GDM1 (cell line): ENCODE results near the gene B4GALT6.
"Not testable (repeated sequence)": the region's sequence is repeated elsewhere in the genome, so short reads cannot be mapped to it uniquely, and the experiment has no call there.

Experiments used
- DNase-seq: peaks from one replicate; lab custom pipeline; 2025; lab: John Stamatoyannopoulos, UW

B4GALT6 gene, protein sequence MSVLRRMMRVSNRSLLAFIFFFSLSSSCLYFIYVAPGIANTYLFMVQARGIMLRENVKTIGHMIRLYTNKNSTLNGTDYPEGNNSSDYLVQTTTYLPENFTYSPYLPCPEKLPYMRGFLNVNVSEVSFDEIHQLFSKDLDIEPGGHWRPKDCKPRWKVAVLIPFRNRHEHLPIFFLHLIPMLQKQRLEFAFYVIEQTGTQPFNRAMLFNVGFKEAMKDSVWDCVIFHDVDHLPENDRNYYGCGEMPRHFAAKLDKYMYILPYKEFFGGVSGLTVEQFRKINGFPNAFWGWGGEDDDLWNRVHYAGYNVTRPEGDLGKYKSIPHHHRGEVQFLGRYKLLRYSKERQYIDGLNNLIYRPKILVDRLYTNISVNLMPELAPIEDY

DNA sequence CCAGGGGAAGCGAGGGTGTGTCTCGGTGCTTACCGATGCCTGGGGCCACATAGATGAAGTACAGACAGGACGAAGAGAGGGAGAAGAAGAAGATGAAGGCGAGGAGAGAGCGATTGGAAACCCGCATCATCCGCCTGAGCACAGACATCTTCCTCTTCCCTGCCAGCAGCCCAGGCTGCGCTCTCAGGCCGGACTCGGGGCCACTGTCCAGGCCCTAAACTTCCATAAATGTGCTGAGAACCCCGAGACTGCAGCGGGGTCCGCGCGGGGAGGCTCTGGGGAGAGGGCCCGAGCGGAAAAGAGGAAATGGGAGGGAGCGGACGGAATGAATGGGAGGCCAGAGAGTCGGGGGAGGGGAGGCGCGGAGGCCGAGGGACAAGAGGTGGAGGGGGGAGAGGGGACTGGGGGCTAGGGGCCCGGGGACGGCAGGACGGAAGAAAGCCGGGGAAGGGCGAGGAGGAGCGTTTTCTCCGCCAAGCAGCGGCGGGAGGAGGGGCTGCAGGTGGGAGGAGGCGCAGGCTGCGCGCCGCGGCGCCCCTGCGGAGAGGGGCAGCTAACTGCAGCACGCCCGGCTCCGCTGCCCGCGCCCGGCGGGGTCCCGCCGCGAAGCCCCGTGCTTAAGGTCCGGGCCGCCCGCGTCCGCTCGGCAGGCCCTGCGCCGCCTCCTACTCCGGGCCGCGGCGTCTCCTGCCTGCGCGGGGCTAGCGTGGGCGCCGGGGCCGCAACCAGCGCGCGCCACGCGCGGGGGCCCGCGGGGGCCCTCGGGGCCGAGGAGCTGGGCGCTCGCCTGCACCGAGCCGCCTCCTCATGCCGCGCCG lies at the start of gene B4GALT6:
TSS of gene B4GALT6 (minus strand) at position 303 of the 818 bp plus-strand sequence. CDS start at position 148, 155 bp downstream.
- peak; percentile 58 for DNase-seq

DNA sequence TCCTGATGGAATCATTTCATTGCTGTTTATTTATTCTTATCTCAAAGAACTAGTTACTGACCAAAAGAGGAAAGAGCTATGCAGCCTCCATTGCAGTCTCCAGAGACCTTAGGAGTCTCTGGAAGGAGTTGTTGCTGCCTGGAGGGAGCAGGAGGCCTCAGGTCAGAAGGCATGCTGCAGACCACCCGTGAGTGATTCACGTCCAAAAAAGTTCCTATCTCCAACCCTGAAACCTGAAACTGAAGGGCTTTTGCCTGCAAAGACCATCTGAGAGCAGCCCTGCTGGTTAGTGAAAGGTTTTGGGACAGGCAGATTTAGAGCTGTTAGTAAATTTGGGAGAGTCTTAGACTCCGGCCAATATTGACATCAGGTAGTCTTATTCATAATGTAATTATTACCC lies 47.2 kb upstream of the B4GALT6 start:
- DNase-seq = no peak

DNA sequence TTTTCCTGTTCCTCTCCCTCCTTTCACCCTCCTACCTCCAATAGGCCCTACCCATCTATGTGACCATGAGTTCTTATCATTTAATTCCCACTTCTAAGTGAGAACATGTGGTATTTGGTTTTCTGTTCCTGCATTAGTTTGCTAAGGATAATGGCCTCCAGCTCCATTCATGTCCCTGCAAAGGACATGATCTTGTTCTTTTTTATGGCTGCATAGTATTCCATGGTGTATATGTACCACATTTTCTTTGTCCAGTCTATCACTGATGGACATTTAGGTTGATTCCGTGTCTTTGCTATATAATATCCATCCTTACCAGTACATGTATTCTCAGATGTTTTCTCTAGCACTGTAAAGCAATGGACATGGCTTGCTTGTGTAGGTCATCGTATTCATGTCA lies 44.8 kb upstream of the B4GALT6 start:
- DNase-seq = not testable (repeated sequence)

DNA sequence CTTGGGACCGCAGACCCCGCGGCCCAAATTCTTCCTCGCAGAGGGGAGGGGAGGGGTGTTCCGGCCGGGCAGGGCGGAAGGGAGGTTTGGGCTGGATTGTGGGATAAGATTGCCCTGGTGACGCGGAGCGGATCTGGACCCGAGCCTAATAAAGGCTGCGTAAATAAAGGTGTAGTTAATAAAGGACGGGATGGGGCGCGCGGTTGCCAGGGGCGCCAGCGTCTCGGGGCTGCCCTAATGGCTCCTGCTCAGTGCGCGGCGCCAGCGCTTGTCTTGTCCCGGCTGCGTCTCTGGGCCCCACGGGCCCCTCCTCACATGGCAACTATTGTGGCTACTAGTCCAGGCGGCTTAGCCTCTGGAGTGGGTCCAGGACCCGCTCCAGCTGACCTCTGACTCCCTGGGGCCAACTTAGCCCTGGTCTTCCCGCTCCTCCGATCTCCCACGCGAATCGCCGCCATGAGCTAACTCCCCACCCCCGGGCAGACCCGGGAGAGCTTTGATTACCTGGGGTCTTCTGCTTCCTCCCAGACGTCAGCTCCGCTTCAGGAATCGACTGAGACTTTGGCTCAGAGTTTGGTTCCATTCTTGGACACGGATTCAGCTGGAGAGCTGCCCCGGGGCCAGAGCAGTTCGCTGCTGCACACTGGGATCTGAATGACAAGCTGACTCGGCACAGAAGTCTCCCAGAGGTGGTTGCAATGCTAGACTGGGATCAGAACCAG lies 39.8 kb upstream of the B4GALT6 start:
- no peak for DNase-seq

DNA sequence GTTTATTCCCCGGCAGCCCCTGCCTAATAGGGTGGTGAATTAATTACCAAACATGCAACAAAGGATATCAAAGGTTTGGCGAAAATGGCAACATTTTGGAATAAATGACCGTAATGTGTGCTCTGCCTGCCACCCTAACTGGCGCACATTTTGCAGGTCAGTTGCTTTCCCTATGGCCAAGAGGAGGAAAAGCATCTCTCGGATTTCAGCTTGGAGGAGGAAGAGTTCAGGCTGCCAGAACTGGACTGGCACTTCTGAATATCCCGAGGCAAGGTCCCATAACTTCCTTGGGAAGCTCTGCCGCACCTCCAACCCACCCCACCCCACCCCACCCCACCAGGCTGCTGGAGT lies 39.2 kb upstream of the B4GALT6 start:
- DNase-seq = no peak

DNA sequence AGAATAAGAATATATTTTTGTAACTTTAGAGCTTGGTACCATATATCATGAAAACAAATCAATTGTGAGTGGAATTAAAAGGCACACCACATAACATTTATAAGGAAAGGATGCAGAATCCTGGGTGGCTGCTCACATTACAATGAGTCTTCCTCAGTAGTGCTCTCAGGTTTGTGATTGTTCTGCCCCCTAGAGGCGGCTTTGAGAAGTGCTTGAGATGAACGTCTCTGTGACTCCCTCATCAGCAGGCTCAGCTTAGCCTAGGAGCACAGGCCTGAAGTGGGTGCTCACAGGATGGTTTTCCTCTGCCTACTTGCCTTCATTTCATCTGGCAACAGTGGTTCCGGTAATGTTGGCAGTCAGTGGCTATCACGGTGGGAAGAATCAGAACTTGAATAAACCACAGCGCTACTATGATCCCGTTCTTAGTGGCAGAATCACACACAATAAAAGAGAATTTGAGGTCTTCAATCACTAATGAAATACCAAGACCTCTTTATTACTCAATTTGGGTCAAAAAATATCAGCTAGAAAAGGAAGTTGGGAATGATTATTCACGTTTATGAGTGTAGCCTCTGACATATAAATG lies 38.1 kb upstream of the B4GALT6 start:
- peak; percentile 72 for DNase-seq

DNA sequence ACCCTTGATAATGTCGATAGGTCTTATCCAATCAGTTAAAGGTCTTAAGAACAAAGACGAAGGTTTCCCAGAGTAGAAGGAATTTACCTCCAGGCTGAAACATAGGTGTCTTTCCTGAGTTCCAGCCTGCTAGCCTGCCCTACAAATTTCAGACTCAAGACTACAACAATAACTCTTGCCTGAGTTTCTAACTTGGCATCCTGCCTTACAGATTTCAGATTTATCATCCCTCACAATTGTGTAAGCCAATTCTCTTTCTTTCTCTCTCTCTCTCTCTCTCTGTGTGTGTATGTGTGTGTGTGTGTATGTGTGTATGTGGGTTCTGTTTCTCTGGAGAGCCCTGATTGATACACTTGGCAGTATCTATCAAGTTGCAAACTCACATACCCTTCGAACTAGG lies 37.2 kb upstream of the B4GALT6 start:
- no peak for DNase-seq

DNA sequence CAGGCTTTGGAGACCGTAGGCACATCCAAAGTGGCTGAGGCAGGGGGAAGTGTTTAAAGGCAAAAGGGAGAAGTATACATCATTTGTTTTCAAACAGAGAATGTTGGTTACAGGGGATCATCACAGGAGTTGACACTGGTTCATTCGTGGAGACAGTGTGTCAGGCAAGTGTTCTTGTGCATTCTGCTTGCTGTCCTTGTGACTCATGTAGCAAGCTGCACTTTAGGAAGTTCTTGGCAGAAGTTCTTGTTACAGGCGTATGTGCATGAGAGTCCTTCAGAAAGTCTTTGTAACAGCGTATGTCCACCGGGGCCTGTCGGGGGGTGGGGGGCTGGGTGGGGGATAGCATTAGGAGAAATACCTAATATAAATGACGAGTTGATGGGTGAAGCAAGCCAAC lies 36.5 kb upstream of the B4GALT6 start:
- no peak for DNase-seq

DNA sequence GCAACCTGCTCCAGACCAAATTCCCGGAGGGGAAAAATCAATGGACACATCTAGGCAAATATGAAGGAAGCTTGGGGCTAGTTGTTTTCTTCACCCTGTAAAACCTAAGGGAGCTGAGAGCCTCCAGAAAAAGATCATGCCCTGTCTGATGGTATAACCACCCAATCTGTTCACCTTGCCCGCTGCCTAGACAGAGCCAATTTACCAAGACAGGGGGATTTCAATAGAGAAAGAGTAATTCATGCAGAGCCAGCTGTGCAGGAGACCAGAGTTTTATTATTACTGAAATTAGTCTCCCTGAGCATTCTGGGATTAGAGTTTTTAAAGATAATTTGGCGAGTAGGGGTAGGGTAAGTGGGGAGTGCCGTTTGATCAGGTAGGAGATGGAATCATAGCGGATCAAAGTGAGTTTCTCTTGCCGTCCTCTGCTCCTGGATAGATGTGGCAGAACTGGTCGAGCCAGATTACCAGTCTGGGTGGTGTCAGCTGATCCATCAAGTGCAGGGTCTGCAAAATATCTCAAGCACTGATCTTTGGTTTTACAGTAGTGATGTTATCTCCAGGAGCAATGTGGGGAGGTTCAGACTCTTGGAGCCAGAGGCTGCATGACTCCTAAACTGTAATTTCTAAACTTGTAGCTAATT lies 35.1 kb upstream of the B4GALT6 start:
- DNase-seq = no peak

DNA sequence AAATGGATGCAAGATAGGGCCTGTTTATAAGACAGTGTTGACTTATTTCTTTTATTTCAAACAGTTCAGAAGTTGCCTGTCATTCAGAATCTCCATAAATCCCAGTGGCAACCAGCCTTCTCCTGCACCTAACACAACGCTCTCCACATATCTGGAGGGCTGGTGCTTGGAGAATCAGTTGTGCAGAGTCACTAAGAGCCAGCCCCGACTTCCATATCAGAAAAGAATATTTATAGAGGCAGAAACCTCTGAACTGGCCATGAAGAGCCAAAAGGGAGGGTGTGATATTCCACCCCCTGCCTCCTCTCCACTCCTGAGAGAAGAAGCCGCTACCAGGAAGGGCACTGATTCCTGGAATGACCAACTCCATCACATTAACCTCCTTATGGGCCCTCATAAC lies 34.0 kb upstream of the B4GALT6 start:
- no peak for DNase-seq

DNA sequence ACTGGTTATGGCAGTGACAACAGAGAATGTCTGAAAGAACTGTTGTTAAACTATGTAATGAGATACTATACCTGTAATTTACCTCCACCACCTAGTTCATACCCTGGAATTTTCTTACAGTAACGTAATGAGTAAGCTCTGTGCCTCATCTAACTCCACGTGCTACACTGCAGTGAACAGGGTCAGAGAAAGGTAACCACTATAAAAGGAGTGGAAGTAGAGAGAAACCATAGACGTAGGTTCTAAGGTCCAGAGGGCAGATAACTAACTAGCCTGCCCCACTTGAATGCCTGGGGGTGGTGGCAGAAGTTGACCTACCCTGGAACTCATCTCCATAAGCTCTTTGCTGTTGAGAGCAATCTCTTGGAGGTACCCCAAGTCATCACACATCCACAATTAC lies 32.0 kb upstream of the B4GALT6 start:
- no peak for DNase-seq

DNA sequence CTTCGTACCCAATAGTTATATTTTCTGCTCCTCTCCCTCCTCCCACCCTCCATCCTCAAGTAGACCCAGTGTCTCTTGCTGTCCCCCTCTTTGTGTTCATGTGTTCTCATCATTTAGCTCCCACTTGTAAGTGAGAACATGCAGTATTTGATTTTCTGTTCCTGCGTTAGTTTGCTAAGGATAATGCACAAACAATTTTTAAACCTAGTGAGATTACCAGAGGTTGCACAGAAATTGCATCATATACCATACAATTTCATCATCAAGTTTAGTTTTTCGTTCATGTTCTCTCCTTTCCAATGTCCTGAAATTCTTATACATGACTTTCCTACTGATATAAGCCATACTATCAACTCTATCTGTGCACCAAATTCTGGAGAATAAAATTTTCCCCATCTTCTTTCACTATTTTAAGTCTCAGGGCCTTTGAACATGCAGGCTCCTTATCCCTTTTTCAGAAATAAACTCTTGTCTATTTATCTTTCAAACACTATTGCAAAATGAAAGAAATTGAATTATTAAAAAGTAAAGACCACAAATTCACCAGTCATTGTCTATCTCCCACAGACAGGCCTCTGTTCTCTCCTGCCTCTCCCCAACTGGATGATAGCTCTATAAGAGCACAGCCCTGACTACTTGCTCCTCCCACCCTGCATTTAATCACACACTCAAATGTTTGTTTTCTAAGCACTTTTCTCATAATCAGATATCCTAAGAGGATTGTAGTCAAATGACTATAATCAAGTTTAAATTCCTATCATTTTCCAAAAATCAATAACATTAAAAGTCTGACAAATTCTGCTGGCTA lies 27.2 kb upstream of the B4GALT6 start:
- no peak for DNase-seq

DNA sequence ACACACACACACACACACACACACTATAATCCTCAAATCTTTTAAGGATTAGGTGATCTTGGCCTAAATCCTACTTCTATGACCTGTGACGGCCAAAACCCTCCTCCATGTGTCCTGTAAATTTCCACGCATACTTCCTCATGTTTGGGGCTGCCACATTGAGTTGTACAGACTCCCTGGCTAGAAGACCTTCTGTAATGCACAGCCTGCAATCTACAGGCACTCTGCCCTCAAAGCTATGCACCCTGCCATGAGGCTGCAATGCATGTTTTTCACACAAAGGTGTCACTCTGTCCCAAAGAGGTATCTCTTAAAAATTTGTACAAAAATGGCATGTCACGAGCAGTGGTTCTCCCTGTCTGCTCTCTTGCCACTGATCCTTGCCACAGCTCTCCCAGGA lies 26.4 kb upstream of the B4GALT6 start:
- DNase-seq = no peak

DNA sequence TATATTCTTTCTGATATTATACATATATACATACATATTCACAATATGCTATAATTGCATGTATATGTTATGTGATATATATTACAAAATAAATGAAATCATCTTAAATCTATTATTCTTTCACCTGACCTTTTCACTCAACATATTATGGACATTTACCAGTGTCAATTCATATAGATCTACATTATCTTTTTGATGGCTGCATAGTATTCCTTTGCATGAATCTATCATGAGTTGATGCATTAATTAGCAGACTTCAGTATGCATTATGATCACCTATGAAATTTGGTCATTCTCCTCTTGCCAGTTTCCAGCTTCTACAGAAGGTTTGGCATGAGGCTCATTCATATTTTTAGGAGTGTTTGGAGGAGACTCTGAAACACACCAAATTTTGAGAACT lies 23.4 kb upstream of the B4GALT6 start:
- DNase-seq = no peak

DNA sequence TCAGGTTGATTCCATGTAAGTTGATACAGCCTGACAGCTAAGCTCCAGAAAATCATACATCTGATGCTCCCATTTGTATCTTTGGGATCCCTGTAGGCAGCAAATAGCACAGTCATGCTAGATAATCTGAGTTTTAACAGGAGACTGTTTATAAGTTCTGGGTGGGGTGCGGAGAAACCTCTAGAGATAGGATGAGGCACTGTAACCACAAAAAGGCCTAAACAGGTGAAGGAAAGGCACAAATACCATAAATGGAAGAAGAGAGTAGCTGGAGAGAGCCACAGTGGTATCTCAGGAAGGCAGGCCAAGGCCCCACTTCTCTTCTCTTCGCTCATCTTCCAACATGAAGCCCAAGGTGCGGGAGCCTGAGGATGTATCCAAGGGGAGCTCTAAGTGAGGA lies 18.1 kb upstream of the B4GALT6 start:
- no peak for DNase-seq

DNA sequence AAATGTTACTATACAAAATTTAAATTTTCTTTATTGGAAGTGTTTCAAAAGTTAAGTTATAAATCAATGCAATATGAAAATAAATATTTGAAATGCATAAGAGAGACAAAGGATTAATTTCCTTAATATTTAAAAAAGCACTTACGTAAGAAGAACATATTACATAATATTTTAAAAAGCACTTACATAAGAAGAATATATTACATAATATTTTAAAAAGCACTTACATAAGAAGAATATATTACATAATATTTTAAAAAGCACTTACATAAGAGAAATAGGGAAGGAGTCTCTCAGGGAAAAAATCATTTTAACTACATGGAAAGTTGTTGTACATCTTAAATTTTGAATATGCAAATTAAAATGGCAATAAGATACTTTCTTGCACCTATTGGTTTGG lies 17.4 kb upstream of the B4GALT6 start:
- no peak for DNase-seq

DNA sequence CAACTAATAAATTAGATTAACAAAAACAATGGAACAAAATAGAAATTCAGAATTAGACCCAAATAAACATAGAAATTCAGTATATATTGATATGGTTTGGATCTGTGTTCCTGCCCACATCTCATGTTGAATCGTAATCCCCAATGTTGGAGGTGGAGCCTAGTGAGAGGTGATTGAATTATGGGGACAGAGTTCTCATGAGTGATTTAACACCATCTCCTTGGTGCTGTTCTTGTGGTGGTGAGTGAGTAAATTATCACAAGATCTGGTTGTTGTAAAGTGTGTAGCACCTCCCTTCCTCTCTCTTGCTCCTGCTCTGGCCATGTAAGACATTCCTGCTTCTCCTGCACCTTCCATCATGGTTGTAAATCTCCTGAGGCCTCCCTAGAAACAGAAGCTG lies 16.6 kb upstream of the B4GALT6 start:
- no peak for DNase-seq

DNA sequence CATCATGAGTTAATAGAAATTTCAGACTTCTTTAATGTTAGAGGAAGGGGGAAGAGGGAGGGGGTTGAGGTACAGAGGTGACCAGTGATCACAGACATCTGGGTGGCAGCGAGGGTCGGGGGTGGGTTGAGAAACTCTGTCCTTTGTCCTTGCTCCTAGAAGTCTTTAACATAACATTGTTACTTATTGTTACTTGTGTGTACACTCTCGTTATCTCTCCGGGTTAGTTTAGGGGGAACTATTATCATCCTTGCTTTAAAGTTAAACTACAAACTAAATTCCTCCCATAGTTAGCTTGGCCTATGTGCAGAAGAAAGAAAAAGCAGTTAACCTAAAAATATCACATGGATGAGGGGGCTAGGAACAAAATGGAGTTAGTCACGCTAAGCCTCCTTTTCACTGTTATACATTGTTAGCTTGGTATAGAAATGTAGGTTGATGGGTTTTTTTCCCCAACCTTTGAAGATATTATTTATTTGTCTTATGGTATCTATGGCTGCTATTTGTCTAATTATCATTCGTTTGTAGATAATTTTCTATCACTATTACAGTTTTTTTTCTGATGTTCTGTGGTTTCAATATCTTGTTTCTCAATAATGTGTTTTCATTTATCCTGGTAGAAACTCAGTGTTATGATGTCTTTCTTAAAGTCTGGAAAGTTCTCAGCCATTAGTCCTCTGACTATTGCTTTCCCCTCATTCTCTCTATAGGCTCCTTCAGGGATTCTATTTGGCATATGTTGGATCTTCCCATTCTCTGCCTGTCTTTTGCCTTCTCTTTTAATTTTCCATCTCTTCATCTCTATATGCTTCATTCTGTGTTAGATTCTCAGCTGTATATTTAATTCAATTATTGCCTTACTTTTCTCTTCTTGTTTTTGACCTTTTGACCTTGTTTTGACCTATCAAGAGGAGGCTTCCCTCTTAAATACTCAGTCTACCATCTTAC lies 13.2 kb upstream of the B4GALT6 start:
- no peak for DNase-seq

DNA sequence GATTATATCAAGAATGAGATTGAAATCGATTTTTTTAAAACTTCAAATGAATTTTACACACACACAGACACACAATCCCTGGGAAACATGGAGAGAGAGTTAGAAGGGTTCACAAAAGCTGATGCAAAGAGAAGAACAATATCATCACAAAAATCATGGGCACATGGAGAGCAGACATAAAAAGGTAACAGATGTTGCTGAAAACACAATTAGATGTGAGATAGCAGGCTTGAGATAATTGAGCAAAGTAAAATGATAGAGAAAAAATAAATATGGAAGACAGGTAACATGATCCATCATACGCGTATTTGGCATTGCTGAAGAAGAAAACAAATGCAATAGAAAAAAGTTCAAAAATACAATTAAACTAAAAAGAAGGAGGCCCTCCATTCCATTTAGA lies 11.6 kb upstream of the B4GALT6 start:
- DNase-seq = no peak

DNA sequence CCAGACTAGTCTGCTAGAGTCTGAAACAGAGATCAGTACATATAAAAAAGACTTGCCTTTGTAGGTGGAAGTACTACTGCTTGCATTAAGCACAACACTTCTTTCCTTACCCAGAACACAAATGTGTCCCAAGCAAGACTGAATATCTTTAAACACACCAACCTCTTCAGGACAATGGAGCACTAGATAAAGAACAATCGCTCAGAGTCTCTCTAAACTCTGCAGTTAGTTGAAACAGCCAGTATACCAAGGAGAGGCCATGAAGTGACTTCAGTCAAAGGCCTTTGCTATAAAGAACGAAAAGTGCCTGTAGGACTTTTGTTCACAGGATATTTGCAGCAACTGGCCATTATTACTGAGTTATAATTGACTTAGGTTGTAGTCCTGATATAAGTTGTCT lies 9.9 kb upstream of the B4GALT6 start:
- DNase-seq = no peak
